Endometrium (tissue), 2 donors: Measurements from ENCODE around the gene PKIB.
A peak's percentile ranks its signal among the peaks of the same experiment; 100 is the strongest.
"Not testable (repeated sequence)": the region's sequence is repeated elsewhere in the genome, so short reads cannot be mapped to it uniquely, and the experiment has no call there.

ENCODE experiments used
- FAIRE-seq: peaks from 2 replicates; lab custom pipeline; 2012; peaks lifted over from hg19 to GRCh38; lab: Jason Lieb, UNC
- donor health status: control.
- donor health status: control.

PKIB gene

DNA sequence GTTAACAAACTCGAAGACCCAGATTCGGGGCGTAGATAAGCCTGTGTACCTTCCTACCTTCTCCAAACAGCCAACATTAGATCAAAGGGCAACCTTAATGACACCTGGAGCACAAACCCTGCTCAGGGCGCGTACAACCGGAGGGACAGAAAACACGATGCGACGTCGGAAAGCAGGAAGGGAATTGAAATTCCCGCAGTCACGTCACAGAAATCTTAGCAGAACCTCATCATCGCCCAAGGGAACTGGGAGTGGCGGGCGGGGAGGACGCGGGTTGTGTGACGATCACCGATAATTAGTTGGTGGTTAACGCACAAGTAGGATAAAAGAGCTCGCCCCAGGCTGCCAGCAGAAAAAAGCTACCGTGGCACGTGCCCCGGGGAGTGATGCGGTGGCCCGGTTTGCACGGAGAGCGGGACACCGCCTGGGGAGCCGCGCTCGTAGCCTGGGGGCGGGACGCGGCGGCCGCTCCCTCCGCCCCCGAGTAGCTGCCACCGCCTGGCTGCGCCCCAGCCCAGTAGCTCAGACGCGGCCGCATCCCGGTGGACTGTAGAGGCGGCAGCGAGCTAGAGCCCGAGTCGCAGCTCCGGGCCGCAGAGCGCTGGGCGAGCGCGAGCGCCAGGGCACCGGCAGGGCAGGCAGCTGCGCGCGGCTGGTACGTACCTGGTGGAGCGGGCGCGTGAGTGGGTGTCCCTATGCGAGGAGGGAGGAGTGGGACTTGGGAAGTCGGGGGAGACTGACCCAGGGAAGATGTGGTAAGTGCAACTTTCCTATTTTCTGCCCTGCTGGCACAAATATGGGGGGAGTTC, at the start of gene PKIB:
Gene PKIB (plus strand): TSS at position 525 of the 809 bp plus-strand sequence. CDS start 107,390 bp downstream, outside the sequence.
- no peak for FAIRE-seq

DNA sequence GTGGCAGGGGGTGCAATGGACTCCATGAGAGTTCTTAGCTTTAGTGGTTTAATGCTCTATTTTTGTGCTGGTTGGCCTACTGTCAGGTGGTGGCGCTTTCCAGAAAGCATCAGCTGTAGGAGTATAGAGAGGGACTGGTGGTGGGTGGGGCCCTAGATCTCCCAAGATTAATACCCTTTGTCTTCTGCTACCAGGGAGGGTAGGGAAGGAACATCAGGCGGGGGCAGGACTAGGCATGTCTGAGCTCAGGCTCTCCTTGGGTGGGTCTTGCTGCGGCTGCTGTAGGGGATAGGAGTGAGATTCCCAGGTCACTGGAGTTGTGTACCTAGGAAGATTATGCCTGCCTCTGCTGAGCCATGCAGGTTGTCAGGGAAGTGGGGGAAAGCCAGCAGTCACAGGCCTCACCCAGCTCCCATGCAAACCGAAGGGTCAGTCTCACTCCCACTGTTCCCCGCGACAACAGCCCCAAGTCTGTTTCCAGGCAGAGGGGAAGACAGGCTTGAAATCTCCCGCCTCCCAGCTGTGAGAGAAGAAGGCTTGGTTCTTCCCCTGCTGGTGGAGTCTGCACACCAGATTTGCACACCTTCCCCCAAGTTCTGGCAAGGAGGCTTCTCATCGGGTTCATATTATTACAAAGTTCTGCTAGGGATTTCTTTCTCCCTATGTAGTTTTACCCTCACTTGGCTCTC, 46.7 kb upstream of the PKIB start:
- FAIRE-seq = no peak

GRCh38 chr6:122564230-122564629, 46.0 kb upstream of the PKIB start:
- no peak for FAIRE-seq

GRCh38 chr6:122565708-122566107, 44.5 kb upstream of the PKIB start:
- FAIRE-seq = no peak

GRCh38 chr6:122567034-122567433, 43.2 kb upstream of the PKIB start:
- no peak for FAIRE-seq

DNA sequence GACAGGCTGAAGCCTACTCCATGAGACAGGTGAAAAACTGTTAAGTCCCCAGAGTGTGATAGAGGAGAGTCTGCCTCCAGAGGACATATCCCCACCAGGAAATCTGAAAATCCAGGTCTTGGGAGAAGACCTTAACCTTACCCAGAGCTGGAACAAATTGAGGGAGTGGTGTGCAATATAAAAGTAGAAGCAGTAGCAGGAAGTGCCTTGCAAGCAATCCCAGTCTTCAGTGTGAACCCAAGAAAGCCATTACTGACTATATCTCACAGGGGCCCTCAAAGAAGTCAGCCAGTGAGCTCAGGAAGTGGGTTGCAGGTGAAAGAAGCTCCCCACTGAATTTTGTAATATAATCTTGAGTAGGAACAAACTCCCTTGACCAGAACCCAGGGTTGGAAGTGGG, 41.9 kb upstream of the PKIB start:
- FAIRE-seq = no peak

GRCh38 chr6:122568797-122569221, 41.4 kb upstream of the PKIB start:
- FAIRE-seq = no peak

DNA sequence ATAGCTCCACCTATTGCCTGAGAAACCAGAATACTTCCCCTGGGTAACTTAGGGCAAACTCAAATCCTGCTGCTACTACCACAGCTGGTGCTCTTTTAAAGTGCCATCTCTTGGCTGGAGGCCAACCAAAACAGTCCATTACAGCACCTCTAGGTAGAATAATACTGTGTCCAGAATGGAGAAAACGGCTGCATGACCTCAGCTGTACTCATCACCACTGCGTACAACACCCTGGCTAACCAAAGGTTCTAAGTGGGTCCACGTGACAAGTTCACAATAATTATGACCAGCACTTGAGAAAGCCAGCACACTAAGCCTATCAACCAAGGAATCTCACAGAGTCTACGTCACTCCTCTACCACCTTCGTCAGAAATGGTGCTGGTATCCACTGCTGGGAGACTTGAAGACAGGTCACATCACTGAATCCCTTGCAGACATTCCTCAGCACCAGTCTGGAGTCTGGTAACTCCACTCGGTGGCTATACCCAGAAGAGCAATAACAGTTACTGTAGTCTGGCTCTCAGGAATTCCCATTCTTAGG, 40.9 kb upstream of the PKIB start:
- FAIRE-seq = no peak

DNA sequence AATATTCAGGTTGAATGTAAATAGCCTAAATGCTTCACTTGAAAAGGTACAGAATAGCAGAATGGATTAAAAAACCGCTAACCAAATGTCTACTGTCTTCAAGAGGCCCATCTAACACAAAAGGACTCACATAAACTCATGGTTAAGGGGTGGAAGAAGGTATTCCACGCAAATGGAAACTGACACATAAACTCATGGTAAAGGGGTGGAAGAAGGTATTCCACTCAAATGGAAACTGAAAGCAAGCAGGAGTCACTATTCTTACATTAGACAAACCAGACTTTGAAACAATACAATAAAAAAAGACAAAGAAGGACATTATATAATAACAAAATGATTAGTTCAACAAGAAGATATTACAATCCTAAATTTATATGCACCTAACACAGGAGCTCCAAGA, 38.3 kb upstream of the PKIB start:
- FAIRE-seq = no peak

DNA sequence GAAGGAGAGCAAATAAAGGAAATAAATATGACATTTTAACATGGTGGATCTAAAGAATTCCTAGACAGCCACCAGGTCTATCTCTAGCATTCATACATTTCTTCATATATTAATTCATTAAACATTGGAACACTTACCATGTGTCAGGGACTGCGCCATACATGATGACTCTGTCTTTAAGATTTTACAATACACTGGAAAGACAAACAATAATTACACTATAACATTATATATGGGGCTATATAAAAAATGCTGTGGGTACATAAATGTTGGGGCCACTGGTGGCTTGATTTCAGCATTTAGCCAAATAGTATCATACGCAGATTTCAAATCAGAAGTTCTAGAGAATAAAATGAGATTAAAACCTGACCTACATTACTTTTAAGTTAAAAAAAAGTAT, 33.3 kb upstream of the PKIB start:
- FAIRE-seq = no peak

DNA sequence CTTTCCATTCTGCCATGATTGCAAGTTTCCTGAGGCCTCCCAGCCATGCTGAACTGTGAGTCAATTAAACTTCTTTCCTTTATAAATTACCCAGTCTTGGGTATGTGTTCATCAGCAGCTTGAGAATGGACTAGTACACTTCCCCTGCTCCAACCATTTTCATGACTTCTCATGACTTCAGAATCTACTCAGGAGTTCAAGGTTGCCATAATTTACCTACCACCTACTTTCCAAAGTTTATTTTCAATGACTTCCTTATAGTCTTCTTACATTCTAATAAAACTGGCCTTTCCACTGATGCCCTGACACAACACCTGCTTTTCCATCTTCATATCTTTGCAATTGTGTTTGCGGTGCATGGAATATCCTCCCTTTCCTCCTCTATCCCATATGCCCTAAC, 31.2 kb upstream of the PKIB start:
- FAIRE-seq = no peak

GRCh38 chr6:122580737-122581136, 29.5 kb upstream of the PKIB start:
- FAIRE-seq = no peak

GRCh38 chr6:122589115-122589514, 21.1 kb upstream of the PKIB start:
- FAIRE-seq = no peak

GRCh38 chr6:122598295-122598694, 11.9 kb upstream of the PKIB start:
- not testable (repeated sequence) for FAIRE-seq

- no peak for FAIRE-seq
These were observed 5.5 kb upstream of the PKIB start for GRCh38 chr6:122604676-122605075.

DNA sequence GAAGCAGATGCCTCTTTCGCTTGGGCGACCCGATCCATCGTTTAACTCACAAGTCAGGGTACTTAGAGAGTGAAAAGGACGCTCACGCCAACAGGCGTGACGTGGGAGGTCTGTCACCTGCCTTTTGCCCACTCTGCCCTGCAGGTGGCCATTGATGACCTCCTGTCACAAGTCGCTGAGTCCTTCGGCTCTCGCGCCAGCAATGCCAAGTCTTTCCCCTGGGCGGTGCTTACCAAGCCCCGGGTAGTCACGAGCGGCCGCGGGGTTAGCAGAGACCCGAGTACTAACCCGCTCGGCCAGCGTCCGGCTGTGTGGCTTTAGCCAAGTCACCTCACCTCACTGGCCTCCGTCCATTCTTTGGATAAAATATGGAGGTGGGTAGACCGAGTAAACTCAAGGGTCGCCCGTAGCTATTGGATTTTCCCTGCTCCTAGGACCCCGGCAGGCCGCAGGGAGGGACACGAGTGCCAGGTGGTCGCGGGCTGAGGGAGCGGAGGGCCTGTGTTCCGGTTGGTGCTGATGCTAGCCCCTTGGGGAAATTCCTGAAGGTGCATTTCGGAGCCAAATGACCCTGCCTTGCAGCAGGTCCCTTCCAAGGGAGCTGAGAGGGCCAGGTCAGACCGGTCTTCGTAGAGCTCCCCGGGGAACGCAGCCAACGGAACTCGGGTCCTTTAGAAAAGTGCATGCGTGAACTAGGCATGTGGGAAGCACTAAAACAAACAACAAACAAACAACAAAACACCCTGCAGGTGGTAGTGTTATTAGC, 668 bp downstream of the PKIB start:
- FAIRE-seq = no peak

- FAIRE-seq = no peak
These were observed 2.6 kb downstream of the PKIB start for GRCh38 chr6:122612838-122613237.

- no peak for FAIRE-seq
These were observed 4.1 kb downstream of the PKIB start for GRCh38 chr6:122614303-122614702.

DNA sequence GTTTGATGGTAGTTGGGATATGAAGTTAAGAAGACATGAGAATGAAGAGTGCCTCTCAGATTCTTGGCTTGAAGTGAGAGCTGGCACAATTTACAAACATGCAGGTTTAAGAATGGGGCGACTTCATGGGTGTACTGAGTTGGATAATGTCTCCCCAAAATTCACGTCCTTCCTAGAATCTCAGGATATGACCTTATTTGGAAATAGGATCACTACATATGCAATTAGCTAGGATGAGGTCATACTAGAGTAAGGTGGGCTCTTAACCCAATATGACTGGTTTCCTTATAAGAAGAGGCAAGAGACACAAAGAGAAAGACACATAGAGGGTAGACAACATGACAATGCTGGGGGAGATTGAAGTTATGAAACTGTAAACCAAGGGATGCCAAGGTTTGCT, 5.2 kb downstream of the PKIB start:
- no peak for FAIRE-seq

DNA sequence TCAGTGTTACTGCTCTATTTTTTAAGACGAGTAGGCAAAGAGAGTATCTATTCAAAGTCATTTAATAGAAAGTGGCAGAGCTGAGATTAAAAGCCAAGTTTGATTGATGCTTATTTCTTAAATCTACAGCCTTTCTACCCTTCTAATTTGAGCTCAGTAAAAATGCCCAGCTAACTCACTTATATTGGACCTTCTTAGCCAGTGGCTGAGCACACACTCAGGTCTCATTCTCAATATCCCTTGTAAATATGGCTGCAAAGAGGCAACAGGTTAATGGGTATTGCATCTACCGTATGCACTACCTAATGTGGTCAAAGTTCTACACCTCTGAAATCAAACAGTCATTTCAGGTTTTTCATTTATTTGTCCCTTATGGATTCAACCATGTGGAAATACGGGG, 6.7 kb downstream of the PKIB start:
- FAIRE-seq = no peak

- FAIRE-seq = no peak
These were observed 9.1 kb downstream of the PKIB start for GRCh38 chr6:122619309-122619708.

DNA sequence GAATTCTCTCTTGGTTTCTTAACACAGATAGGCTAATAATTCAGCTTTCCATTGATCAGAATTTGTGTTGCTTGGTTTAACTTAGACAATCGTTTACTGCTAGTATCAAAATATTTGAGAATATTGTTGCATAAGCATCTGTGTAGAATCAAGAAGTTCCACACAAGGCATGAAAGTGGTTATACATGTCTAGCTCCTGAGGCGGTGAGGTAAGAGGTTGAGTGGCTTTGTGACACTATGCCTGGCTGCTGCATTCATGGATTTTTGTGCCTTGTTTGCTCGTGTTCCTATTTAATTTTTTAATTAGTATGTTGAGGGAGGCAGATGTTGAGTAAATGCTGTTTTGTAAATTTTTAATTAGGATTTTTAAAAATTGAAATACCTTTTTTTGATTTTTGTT, 10.2 kb downstream of the PKIB start:
- FAIRE-seq = no peak

GRCh38 chr6:122620902-122621301, 10.7 kb downstream of the PKIB start:
- FAIRE-seq = peak; percentile 46
